Upper lobe of left lung (tissue), 6 donors: ENCODE measurements around the gene ANKRD61. TPM values are rescaled to one million over a fixed set of nuclear protein-coding genes. Genes with fewer than 3 reads are reported as not detected.
"Not testable (repeated sequence)": the region's sequence is repeated elsewhere in the genome, so short reads cannot be mapped to it uniquely, and the experiment has no call there.

Experiments used
- ATAC-seq, 2 donors: fragments of 200-7000 bp; cut with Tn5 transposase; one replicate each; pipeline ENCODE4 v1.9.1; 2022; ENCODE audit warnings: mild to moderate bottlenecking in 2 of 2, moderate library complexity in 2 of 2; ENCODE audit not compliant: low FRiP score in 2 of 2
- DNase-seq, 2 donors: peaks; one replicate each; pipeline ENCODE4 v3.0.0-alpha.2; 2019 to 2020
- H3K27ac ChIP-seq, 4 donors: fragments of 200-600 bp; sonication (generic); one replicate each; pipeline ENCODE4 v1.5.1; 2016 to 2019
- H3K27me3 ChIP-seq, 4 donors: fragments of 200-600 bp; sonication (generic); one replicate each; pipeline ENCODE4 v1.5.1; 2017 to 2019
- H3K36me3 ChIP-seq, 4 donors: fragments of 200-600 bp; sonication (generic); one replicate each; pipeline ENCODE4 v1.5.1; 2016 to 2019
- H3K4me1 ChIP-seq, 4 donors: fragments of 200-600 bp; sonication (generic); one replicate each; pipeline ENCODE4 v1.5.1; 2018 to 2019
- H3K4me3 ChIP-seq, 4 donors: fragments of 200-600 bp; sonication (generic); one replicate each; pipeline ENCODE4 v1.5.1; 2017 to 2019; ENCODE audit warnings: mild to moderate bottlenecking in 2 of 4, moderate library complexity in 1 of 4
- H3K9me3 ChIP-seq, 4 donors: fragments of 200-600 bp; sonication (generic); one replicate each; pipeline ENCODE4 v1.5.1; 2018 to 2019
- EP300 ChIP-seq, 4 donors: sonication (generic); formaldehyde crosslinking; IDR thresholded peaks; one replicate each; pipeline ENCODE4 v1.5.1; 2017; ENCODE audit warnings: antibody characterized with exemption in 4 of 4, control low read depth in 2 of 4
- POLR2A ChIP-seq, 4 donors: fragments of 450-650 bp; IDR thresholded peaks; one replicate each; pipeline ENCODE4 v1.5.1; 2016 to 2017; ENCODE audit warnings: antibody characterized with exemption in 4 of 4, mild to moderate bottlenecking in 2 of 4
- POLR2AphosphoS5 ChIP-seq, 2 donors: sonication (generic); formaldehyde crosslinking; IDR thresholded peaks; one replicate each; pipeline ENCODE4 v1.5.1; 2017; ENCODE audit warnings: antibody characterized with exemption in 2 of 2
- WGBS, 2 donors: methylation state at CpG; one replicate each; pipeline ENCODE4 v1.1.5; 2017 to 2018; 5-methylcytosine and 5-hydroxymethylcytosine counted together
- total RNA-seq, 6 donors: library from RNA; depleted of rRNA in 4 of 6; stranded (reverse); fragments of >200 nt in 4 of 6; gene quantifications; one replicate each; pipeline versions ENCODE4 v1.1.0 to v1.2.1, GENCODE V29; 2016 to 2021
- TF ChIP-seq, protein P1 (sequence below), 6 experiments: fragments of 450-650 bp in 4 of 6; fragments of 200-600 bp in 2 of 6; sonication (generic) in 2 of 6; IDR thresholded peaks; one replicate each; pipeline ENCODE4 v1.5.1; 2016 to 2019; ENCODE audit warnings: antibody characterized with exemption in 6 of 6
- donor health status: DM: no; HTN: no; CAD: no; lungs with moderate emphysema.
- donor health status: DM: no; HTN: yes; CAD: no; lungs with severe emphysema.

ANKRD61 gene
- under 1 TPM in 1 of 6 donors, not detected in 5; 0.46 TPM for total RNA-seq

DNA sequence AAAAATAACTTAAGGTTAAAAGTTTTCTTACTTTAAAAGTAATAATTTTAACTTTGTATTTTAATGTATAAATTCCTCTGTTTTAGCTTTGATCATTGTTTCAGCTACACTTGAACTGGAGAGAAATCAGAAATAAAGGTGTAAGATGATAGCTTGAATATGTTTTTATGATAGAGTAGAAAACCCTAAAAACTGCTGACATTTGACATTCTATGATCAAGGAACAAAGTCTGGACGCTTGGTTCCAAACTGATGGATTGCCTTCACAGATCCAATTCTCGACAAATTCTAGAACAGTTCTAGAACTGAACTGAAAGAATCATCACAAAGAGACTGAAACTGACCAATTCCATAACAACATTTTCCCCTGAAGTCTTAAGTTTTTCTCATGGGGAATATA lies at the start of gene ANKRD61:
TSS of gene ANKRD61 (plus strand) at position 389 of the 400 bp plus-strand sequence. CDS start at position 389, 0 bp downstream.
- 85 to 90% methylated on average over 2 of the region's 2 CpGs for WGBS, 2 donors

DNA sequence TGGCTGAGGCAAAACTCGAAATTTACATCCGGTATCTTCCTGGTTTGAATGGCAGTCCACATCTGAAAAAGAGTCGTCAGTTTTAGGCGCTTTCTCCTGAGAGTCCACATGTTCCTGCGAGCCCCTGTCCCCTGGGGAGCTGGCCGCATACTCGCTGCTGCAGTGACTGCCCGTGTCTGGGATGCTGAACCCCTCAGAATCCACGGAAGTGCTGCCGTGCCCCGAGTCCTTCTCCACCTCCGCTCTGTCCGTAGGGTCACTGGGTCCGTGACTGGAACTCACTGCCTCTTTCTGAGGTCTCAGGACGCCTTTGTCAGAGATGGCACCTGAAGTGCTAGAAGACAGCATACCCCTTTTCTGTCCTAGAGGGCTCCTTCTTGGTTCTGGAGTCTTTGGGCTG lies 44.1 kb upstream of the ANKRD61 start:
- 92 to 93% methylated on average over 15 of the region's 15 CpGs for WGBS, 2 donors
- not testable (repeated sequence) for H3K4me1 ChIP-seq, H3K4me3 ChIP-seq, H3K9me3 ChIP-seq, H3K27ac ChIP-seq, H3K27me3 ChIP-seq, ATAC-seq
- peaks cover 9 to 50% (median 27%) of the 10 kb centered on the region in 4 donors for H3K36me3 ChIP-seq
- peak in 1 of 2 donors; percentile 32 for DNase-seq

More for the DNA sequence above, at the start of gene ANKRD61:
- no peak within 1 kb of the TSS for H3K27ac ChIP-seq
- ATAC-seq, result no peak
- DNase-seq, result no peak
- TF ChIP-seq, protein P1, sequence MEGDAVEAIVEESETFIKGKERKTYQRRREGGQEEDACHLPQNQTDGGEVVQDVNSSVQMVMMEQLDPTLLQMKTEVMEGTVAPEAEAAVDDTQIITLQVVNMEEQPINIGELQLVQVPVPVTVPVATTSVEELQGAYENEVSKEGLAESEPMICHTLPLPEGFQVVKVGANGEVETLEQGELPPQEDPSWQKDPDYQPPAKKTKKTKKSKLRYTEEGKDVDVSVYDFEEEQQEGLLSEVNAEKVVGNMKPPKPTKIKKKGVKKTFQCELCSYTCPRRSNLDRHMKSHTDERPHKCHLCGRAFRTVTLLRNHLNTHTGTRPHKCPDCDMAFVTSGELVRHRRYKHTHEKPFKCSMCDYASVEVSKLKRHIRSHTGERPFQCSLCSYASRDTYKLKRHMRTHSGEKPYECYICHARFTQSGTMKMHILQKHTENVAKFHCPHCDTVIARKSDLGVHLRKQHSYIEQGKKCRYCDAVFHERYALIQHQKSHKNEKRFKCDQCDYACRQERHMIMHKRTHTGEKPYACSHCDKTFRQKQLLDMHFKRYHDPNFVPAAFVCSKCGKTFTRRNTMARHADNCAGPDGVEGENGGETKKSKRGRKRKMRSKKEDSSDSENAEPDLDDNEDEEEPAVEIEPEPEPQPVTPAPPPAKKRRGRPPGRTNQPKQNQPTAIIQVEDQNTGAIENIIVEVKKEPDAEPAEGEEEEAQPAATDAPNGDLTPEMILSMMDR (IDR thresholded peaks at IDR 0.05), result no peak
- TF ChIP-seq EP300 (IDR thresholded peaks at IDR 0.05) (no peak), POLR2A (IDR thresholded peaks at IDR 0.05) (no peak), POLR2AphosphoS5 (IDR thresholded peaks at IDR 0.05) (no peak)
- H3K4me1 ChIP-seq, result peaks cover 3 to 15% (median 11%) of the 10 kb centered on the region in 4 donors
- peaks cover 5 to 92% (median 49%) of the 10 kb centered on the region in 4 donors for H3K36me3 ChIP-seq
- H3K27me3 ChIP-seq, result no peaks in the 10 kb centered on the region
- H3K9me3 ChIP-seq, result no peaks in the 10 kb centered on the region
- H3K4me3 ChIP-seq, result no peak within 1 kb of the TSS

DNA sequence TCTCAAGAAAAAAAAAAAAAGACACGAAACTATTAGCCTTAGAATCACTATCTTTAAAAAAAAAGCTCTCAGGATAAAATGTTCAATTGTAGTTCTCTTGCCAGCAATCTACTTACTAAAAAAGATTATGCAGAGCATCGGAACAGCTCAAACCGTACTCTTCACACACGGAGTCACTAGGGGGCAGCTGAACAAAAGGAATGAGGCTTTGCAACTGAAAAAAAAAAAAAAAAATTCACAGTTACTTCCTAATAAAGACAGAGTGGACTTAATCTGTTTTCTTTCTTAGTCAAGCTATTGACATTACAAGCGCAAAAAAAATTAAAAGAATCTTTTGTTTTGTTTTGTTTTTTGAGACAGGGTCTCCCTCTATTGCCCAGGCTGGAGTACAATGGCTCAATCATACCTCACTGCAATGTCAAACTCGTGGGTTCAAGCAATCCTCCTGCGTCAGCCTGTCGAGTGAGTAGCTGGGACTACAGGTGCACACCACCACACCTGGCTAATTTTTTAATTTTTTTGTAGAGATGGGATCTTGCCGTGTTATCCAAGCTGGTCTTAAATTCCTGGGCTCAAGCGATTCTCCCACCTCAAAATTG lies 33.9 kb upstream of the ANKRD61 start:
- Histone ChIP-seq H3K4me3 (no peak overlapping the region), H3K9me3 (no peaks in the 10 kb centered on the region), H3K27ac (peak overlapping the region in 1 of 4 donors; percentile 16), H3K36me3 (peaks cover 9 to 77% (median 35%) of the 10 kb centered on the region in 4 donors), H3K27me3 (no peaks in the 10 kb centered on the region), H3K4me1 (no peaks in the 10 kb centered on the region)
- WGBS, 2 donors, result 59 to 62% methylated on average over 10 of the region's 10 CpGs
- TF ChIP-seq POLR2AphosphoS5 (IDR thresholded peaks at IDR 0.05) (no peak), EP300 (IDR thresholded peaks at IDR 0.05) (no peak)
- TF ChIP-seq, protein P1 (IDR thresholded peaks at IDR 0.05), result peak in 5 of 6 experiments; percentile 31 to 56 (median 48)
- ATAC-seq, result peak in 1 of 2 donors; percentile 81
- peak in 1 of 2 donors; percentile 45 for DNase-seq

GRCh38 chr7:6007386-6007785 lies 23.8 kb upstream of the ANKRD61 start:
- Histone ChIP-seq H3K9me3 (no peaks in the 10 kb centered on the region), H3K27ac (no peak overlapping the region), H3K36me3 (peaks cover 1 to 23% (median 8%) of the 10 kb centered on the region in 4 donors), H3K4me3 (no peak overlapping the region), H3K27me3 (no peaks in the 10 kb centered on the region), H3K4me1 (peaks cover 10 to 33% (median 20%) of the 10 kb centered on the region in 4 donors)
- ATAC-seq (no peak), DNase-seq (no peak)
- 78 to 88% methylated on average over 4 of the region's 4 CpGs for WGBS, 2 donors
- TF ChIP-seq POLR2A (IDR thresholded peaks at IDR 0.05), result no peak
- no peak for TF ChIP-seq EP300 (IDR thresholded peaks at IDR 0.05)
- no peak for TF ChIP-seq POLR2AphosphoS5 (IDR thresholded peaks at IDR 0.05)
- TF ChIP-seq, protein P1 (IDR thresholded peaks at IDR 0.05), result no peak

- H3K27me3 ChIP-seq, DNase-seq, ATAC-seq, H3K9me3 ChIP-seq: not testable (repeated sequence)
- Histone ChIP-seq H3K4me3 (peak overlapping the region; percentile 60 to 81 (median 76)), H3K4me1 (peaks cover 10 to 34% (median 20%) of the 10 kb centered on the region in 4 donors), H3K27ac (peak overlapping the region; percentile 91 to 96 (median 92)), H3K36me3 (peaks cover 0 to 17% (median 3%) of the 10 kb centered on the region in 4 donors)
- 45 to 49% methylated on average over 27 of the region's 27 CpGs for WGBS, 2 donors
Observed at GRCh38 chr7:6007835-6008590, 23.2 kb upstream of the ANKRD61 start.
